IMR-90 (cell line): ENCODE data around the gene SEC24B. TPM values are rescaled to one million over a fixed set of nuclear protein-coding genes. Genes with fewer than 3 reads are reported as not detected.

Experiments
- ATAC-seq: fragments of 200-7000 bp; cut with Tn5 transposase; 2 replicates; pipeline ENCODE4 v1.9.1; 2020; ENCODE audit warnings: low read depth, mild to moderate bottlenecking, moderate library complexity
- BruUV-seq: library from RNA; stranded (reverse); fragments of 400-500 nt; replicated peaks from 2 replicates; lab custom pipeline; 2021; lab: Mats Ljungman, UMichigan
- CTCF ChIA-PET: fragments of 300-600 bp; formaldehyde crosslinking; extraction: SDS; loops from one replicate; lab custom pipeline; 2021; ENCODE audit warnings: antibody characterized with exemption; lab: Yijun Ruan, JAX
- POLR2A ChIA-PET: fragments of 300-600 bp; sonication (Branson Sonifier 250); formaldehyde crosslinking; loops from one replicate; lab custom pipeline; 2022; ENCODE audit warnings: antibody characterized with exemption; ENCODE audit not compliant: unreplicated experiment; lab: Charles Lee
- DNase-seq: peaks from one replicate; pipeline ENCODE4 v3.0.0; 2013
- H2AFZ ChIP-seq: replicated peaks from 2 replicates; pipeline ENCODE3; 2013; ENCODE audit warnings: low read length, mild to moderate bottlenecking; ENCODE audit not compliant: poor library complexity
- H2AK5ac ChIP-seq: 2 replicates; pipeline ENCODE4 v1.6.1; 2013; ENCODE audit warnings: low read depth, low read length, inconsistent platforms
- H2AK9ac ChIP-seq: replicated peaks from 2 replicates; pipeline ENCODE3; 2013; ENCODE audit warnings: mild to moderate bottlenecking, low read depth, low read length, moderate library complexity; ENCODE audit not compliant: poor library complexity
- H2BK120ac ChIP-seq: 2 replicates; pipeline ENCODE4 v1.6.1; 2013; ENCODE audit warnings: low read depth, low read length, inconsistent platforms
- H2BK15ac ChIP-seq: 3 replicates; pipeline ENCODE4 v1.6.1; 2013; ENCODE audit warnings: low read depth, low read length, inconsistent platforms
- H2BK20ac ChIP-seq: 2 replicates; pipeline ENCODE4 v1.6.1; 2013; ENCODE audit warnings: low read depth, mild to moderate bottlenecking, inconsistent platforms, low read length, moderate library complexity
- H2BK5ac ChIP-seq: 2 replicates; pipeline ENCODE4 v1.6.1; 2013; ENCODE audit warnings: mild to moderate bottlenecking, low read depth, low read length, inconsistent platforms; ENCODE audit not compliant: poor library complexity, severe bottlenecking
- H3K14ac ChIP-seq: replicated peaks from 2 replicates; pipeline ENCODE4 v1.6.1; 2013; ENCODE audit warnings: low read depth, low read length, inconsistent platforms
- H3K18ac ChIP-seq: 2 replicates; pipeline ENCODE4 v1.6.1; 2013; ENCODE audit warnings: low read depth, low read length, control low read depth
- H3K23ac ChIP-seq: 2 replicates; pipeline ENCODE4 v1.6.1; 2013; ENCODE audit warnings: low read depth, low read length, inconsistent platforms
- H3K27ac ChIP-seq: 2 replicates; pipeline ENCODE4 v1.5.1; 2013; ENCODE audit warnings: mild to moderate bottlenecking, control low read depth, low read length; ENCODE audit not compliant: insufficient read depth
- H3K27me3 ChIP-seq: 2 replicates; pipeline ENCODE4 v1.6.1; 2013; ENCODE audit warnings: low read length; ENCODE audit not compliant: control insufficient read depth, insufficient read depth
- H3K36me3 ChIP-seq: 2 replicates; pipeline ENCODE4 v1.6.1; 2013; ENCODE audit warnings: low read length, mixed read lengths; ENCODE audit not compliant: control insufficient read depth, insufficient read depth
- H3K4ac ChIP-seq: 2 replicates; pipeline ENCODE4 v1.6.1; 2013; ENCODE audit warnings: low read depth, low read length, inconsistent platforms
- H3K4me1 ChIP-seq: 2 replicates; pipeline ENCODE4 v1.6.1; 2013; ENCODE audit warnings: low read length, mixed read lengths; ENCODE audit not compliant: control insufficient read depth, insufficient read depth
- H3K4me2 ChIP-seq: 2 replicates; pipeline ENCODE4 v1.6.1; 2013; ENCODE audit warnings: low read depth, mild to moderate bottlenecking, control low read depth, low read length, moderate library complexity
- H3K4me3 ChIP-seq: 2 replicates; pipeline ENCODE4 v1.5.1; 2013; ENCODE audit warnings: low read depth, mild to moderate bottlenecking, control low read depth, low read length, moderate library complexity; ENCODE audit not compliant: insufficient read depth
- H3K56ac ChIP-seq: 2 replicates; pipeline ENCODE4 v1.6.1; 2013; ENCODE audit warnings: low read length, inconsistent platforms; ENCODE audit not compliant: insufficient read depth; ENCODE audit errors: extremely low read depth
- H3K79me1 ChIP-seq, 2 experiments: 2 replicates each; pipeline ENCODE4 v1.6.1; 2013; ENCODE audit warnings: low read length in 2 of 2, inconsistent platforms in 1 of 2, low read depth in 1 of 2
- H3K9ac ChIP-seq: 2 replicates; pipeline ENCODE4 v1.6.1; 2013; ENCODE audit warnings: low read depth, low read length, control low read depth
- H3K9me1 ChIP-seq: 2 replicates; pipeline ENCODE4 v1.6.1; 2013; ENCODE audit warnings: low read length, inconsistent platforms; ENCODE audit not compliant: insufficient read depth
- H3K9me3 ChIP-seq: 2 replicates; pipeline ENCODE4 v1.6.1; 2013; ENCODE audit warnings: low read length; ENCODE audit not compliant: control insufficient read depth, insufficient read depth
- H4K20me1 ChIP-seq: 2 replicates; pipeline ENCODE4 v1.6.1; 2013; ENCODE audit warnings: low read length, inconsistent platforms; ENCODE audit not compliant: insufficient read depth
- H4K5ac ChIP-seq: 2 replicates; pipeline ENCODE4 v1.6.1; 2013; ENCODE audit warnings: mild to moderate bottlenecking, low read depth, low read length, control low read depth
- H4K8ac ChIP-seq, 2 experiments: 2 replicates each; pipeline ENCODE4 v1.6.1; 2013; ENCODE audit warnings: low read depth in 2 of 2, low read length in 2 of 2, control low read depth in 1 of 2, inconsistent platforms in 1 of 2
- H4K91ac ChIP-seq: 2 replicates; pipeline ENCODE4 v1.6.1; 2013; ENCODE audit warnings: low read depth, low read length, inconsistent platforms; ENCODE audit not compliant: insufficient read depth
- MXI1 ChIP-seq: IDR thresholded peaks from 2 replicates; pipeline ENCODE4 v1.6.1; 2012; ENCODE audit warnings: low read depth, mild to moderate bottlenecking, low read length, moderate library complexity, borderline replicate concordance
- NFE2L2 ChIP-seq: fragments of 150-350 bp; IDR thresholded peaks from 2 replicates; pipeline ENCODE4 v1.6.1; 2016; ENCODE audit warnings: low read depth, mild to moderate bottlenecking, low read length
- POLR2A ChIP-seq: IDR thresholded peaks from 2 replicates; pipeline ENCODE4 v1.6.1; 2012; ENCODE audit warnings: mild to moderate bottlenecking, low read depth, low read length
- RAD21 ChIP-seq: IDR thresholded peaks from 2 replicates; pipeline ENCODE4 v1.6.1; 2012; ENCODE audit warnings: low read length, improper control_type of control experiment
- WGBS, 2 experiments: methylation state at CpG; one replicate each; pipeline versions ENCODE4 v1.1.5 to v1.1.7; 2013; ENCODE audit warnings: missing lambda C conversion rate in 2 of 2; ENCODE audit not compliant: insufficient read length in 1 of 2; ENCODE audit errors: extremely low coverage in 2 of 2; 5-methylcytosine and 5-hydroxymethylcytosine counted together
- dilution Hi-C: fragments of 300-500 bp; cut with HindIII; formaldehyde crosslinking; loops from one replicate; pipeline ENCODE4 v1.14.3; 2018; ENCODE audit warnings: low sequenced_read_pairs; ENCODE audit not compliant: unreplicated experiment
- in situ Hi-C: fragments of 300-500 bp; cut with MboI; formaldehyde crosslinking; loops from 3 replicates; pipeline ENCODE4 v1.14.3; 2019; ENCODE audit warnings: low sequenced_read_pairs, inconsistent platforms, mixed read lengths
- intact Hi-C: fragments of 100-400 bp; cut with micrococcal nuclease; formaldehyde crosslinking; loops from 2 replicates; pipeline ENCODE4 v1.10.0; 2022
- polyA plus RNA-seq, 3 experiments: library from polyadenylated mRNA; depleted of rRNA; stranded (reverse); fragments of >200 nt; gene quantifications; 2 replicates each; pipeline ENCODE4 v1.2.3, GENCODE V29; 2012; ENCODE audit warnings: low replicate concordance in 1 of 3
- total RNA-seq: library from RNA; depleted of rRNA; stranded (reverse); fragments of >200 nt; gene quantifications from 2 replicates; pipeline ENCODE4 v1.2.3, GENCODE V29; 2012
- TF ChIP-seq, protein P1 (sequence below): fragments of 150-350 bp; IDR thresholded peaks from 2 replicates; pipeline ENCODE4 v1.6.1; 2016; ENCODE audit warnings: low read depth, mild to moderate bottlenecking, low read length, moderate library complexity, borderline replicate concordance

SEC24B gene
- total and polyA plus RNA-seq, 2 of the 4 experiments (the other 2 are of a cell fraction), result 19.0 to 27.4 TPM

- ATAC-seq, result no peak
- peaks cover 15 to 16% of the 10 kb centered on the region in 2 experiments for H3K79me1 ChIP-seq
- no peak overlapping the region for H4K5ac ChIP-seq
- H3K9me1 ChIP-seq, result no peaks in the 10 kb centered on the region; the same call in 1 of the 2 replicates
- no peak overlapping the region for H2BK15ac ChIP-seq
- no peak overlapping the region for H2BK20ac ChIP-seq
- TF ChIP-seq MXI1, result no peak
- TF ChIP-seq, protein P1, sequence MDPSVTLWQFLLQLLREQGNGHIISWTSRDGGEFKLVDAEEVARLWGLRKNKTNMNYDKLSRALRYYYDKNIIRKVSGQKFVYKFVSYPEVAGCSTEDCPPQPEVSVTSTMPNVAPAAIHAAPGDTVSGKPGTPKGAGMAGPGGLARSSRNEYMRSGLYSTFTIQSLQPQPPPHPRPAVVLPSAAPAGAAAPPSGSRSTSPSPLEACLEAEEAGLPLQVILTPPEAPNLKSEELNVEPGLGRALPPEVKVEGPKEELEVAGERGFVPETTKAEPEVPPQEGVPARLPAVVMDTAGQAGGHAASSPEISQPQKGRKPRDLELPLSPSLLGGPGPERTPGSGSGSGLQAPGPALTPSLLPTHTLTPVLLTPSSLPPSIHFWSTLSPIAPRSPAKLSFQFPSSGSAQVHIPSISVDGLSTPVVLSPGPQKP, result no peak
- no peak for TF ChIP-seq RAD21
- TF ChIP-seq POLR2A, result no peak
- TF ChIP-seq NFE2L2, result no peak
- dilution Hi-C loops (no loop called here), intact Hi-C loops (no loop called here), in situ Hi-C loops (no loop called here)
- no peaks in the 10 kb centered on the region for H3K4me1 ChIP-seq
- ChIA-PET POLR2A (no interaction called here), CTCF (no interaction called here)
- H3K4me2 ChIP-seq, result no peak overlapping the region
- no peaks in the 10 kb centered on the region for H3K27me3 ChIP-seq
- H2AK9ac ChIP-seq, result no peak overlapping the region
- H3K14ac ChIP-seq, result no peak overlapping the region
- no peak overlapping the region for H3K4me3 ChIP-seq
- no peak overlapping the region for H2AFZ ChIP-seq
- no peak overlapping the region for H4K8ac ChIP-seq
- H2AK5ac ChIP-seq, result no peak overlapping the region
- H3K9ac ChIP-seq, result no peak overlapping the region
- no peak overlapping the region for H2BK5ac ChIP-seq
- H3K36me3 ChIP-seq, result peaks cover 24% of the 10 kb centered on the region
- no peak overlapping the region for H3K18ac ChIP-seq
- no peak overlapping the region for H3K27ac ChIP-seq
- no peaks in the 10 kb centered on the region for H3K9me3 ChIP-seq
- no peak overlapping the region for H3K4ac ChIP-seq
- no CpG with 5 or more reads among the region's 3 CpGs for WGBS, 2 experiments
- no TSS peak for BruUV-seq
- H4K20me1 ChIP-seq, result no peaks in the 10 kb centered on the region
- H3K56ac ChIP-seq, result no peak overlapping the region
- DNase-seq, result no peak
- H3K23ac ChIP-seq, result no peak overlapping the region
- no peak overlapping the region for H2BK120ac ChIP-seq
- no peak overlapping the region for H4K91ac ChIP-seq
Measured at GRCh38 chr4:109494563-109494962, 60.9 kb downstream of the SEC24B start.
